Esophagus muscularis mucosa (tissue), 3 donors: Measurements from ENCODE around the gene SGF29.

ENCODE experiments used
- CTCF ChIP-seq, 3 experiments: fragments of 200-600 bp in 2 of 3; fragments of 450-650 bp in 1 of 3; sonication (generic) in 2 of 3; IDR thresholded peaks; one replicate each; pipeline ENCODE4 v1.5.1; 2017 to 2019; ENCODE audit warnings: antibody characterized with exemption in 3 of 3, mild to moderate bottlenecking in 2 of 3, moderate library complexity in 1 of 3
- POLR2A ChIP-seq: fragments of 450-650 bp; IDR thresholded peaks from one replicate; pipeline ENCODE4 v1.6.1; 2017; ENCODE audit warnings: antibody characterized with exemption, moderate library complexity, mild to moderate bottlenecking, low read depth

DNA sequence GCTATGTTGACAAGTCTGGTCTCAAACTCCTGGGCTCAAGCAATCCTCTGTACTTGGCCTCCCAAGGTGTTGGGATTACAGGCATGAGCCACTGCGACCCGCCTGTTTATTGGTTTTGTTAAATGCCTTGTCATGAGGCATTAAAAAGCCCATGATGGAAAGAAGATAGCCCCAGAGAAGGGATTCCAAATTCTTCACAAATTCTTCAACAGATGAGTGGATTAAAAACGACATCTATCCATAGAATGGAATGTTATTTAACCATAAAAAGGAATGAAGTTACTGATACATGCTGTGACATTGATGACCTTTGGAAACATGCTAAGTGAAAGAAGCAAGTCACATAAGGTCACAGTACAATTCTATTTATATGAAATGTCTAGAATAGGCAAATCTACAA lies 4.7 kb downstream of the SGF29 start:
- TF ChIP-seq CTCF (IDR thresholded peaks at IDR 0.05) (no peak), POLR2A (no peak)
